Stimulated activated naive CD8-positive, alpha-beta T cell treated with anti-CD3 and anti-CD28 coated beads, Interleukin-15, amount 100 ng/mL, for 72 hours (primary cell): ENCODE data around the gene PDPR.
A peak's percentile ranks its signal among the peaks of the same experiment; 100 is the strongest.
"Not testable (repeated sequence)": the region's sequence is repeated elsewhere in the genome, so short reads cannot be mapped to it uniquely, and the experiment has no call there.

Experiments
- ATAC-seq: fragments of 150-1000 bp; cut with Tn5 transposase; 2 replicates; pipeline ENCODE4 v1.10.0; 2021; ENCODE audit warnings: mild to moderate bottlenecking, moderate library complexity
- DNase-seq, 2 donors: peaks; one replicate each; pipeline ENCODE4 v3.0.0; 2021 to 2022
- H3K27ac Mint-ChIP-seq, 2 donors: one replicate each; pipeline ENCODE4 v1.8.0; 2022; ENCODE audit warnings: mild to moderate bottlenecking in 2 of 2, mixed read lengths in 2 of 2, moderate library complexity in 2 of 2
- H3K27me3 Mint-ChIP-seq: one replicate; pipeline ENCODE4 v1.8.0; 2022; ENCODE audit warnings: mixed read lengths
- H3K4me1 Mint-ChIP-seq: one replicate; pipeline ENCODE4 v1.8.0; 2022; ENCODE audit warnings: mild to moderate bottlenecking, mixed read lengths
- H3K4me3 Mint-ChIP-seq, 2 donors: one replicate each; pipeline ENCODE4 v1.8.0; 2022; ENCODE audit warnings: mild to moderate bottlenecking in 2 of 2, mixed read lengths in 2 of 2, moderate library complexity in 1 of 2
- H3K9me3 Mint-ChIP-seq, 2 donors: one replicate each; pipeline ENCODE4 v1.8.0; 2022; ENCODE audit warnings: mixed read lengths in 2 of 2

Gene PDPR

GRCh38 chr16:70173212-70173837, 59.2 kb downstream of the PDPR start, which contains the start of gene CLEC18C:
Gene CLEC18C (plus strand): TSS chr16:70173787. CDS start chr16:70174279, 492 bp downstream.
- not testable (repeated sequence) for H3K27me3 Mint-ChIP-seq, DNase-seq, ATAC-seq, H3K4me3 Mint-ChIP-seq, H3K27ac Mint-ChIP-seq, H3K9me3 Mint-ChIP-seq, H3K4me1 Mint-ChIP-seq

DNA sequence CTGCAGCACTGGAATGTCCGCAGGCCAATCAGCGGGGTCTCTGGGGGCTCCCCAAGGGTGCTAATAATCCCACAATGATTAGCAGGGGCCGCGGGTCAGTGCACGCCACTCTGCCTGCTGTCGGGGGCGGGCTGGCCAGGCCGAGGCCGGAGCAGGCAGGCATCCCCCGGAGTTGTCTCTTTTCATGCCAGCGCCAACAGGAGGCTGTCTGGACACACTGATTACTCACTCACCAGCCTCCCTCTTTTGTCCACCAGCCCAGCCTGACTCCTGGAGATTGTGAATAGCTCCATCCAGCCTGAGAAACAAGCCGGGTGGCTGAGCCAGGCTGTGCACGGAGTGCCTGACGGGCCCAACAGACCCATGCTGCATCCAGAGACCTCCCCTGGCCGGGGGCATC, 59.8 kb downstream of the PDPR start:
- H3K27ac Mint-ChIP-seq, H3K4me3 Mint-ChIP-seq, H3K27me3 Mint-ChIP-seq, H3K4me1 Mint-ChIP-seq, DNase-seq, ATAC-seq, H3K9me3 Mint-ChIP-seq: not testable (repeated sequence)

DNA sequence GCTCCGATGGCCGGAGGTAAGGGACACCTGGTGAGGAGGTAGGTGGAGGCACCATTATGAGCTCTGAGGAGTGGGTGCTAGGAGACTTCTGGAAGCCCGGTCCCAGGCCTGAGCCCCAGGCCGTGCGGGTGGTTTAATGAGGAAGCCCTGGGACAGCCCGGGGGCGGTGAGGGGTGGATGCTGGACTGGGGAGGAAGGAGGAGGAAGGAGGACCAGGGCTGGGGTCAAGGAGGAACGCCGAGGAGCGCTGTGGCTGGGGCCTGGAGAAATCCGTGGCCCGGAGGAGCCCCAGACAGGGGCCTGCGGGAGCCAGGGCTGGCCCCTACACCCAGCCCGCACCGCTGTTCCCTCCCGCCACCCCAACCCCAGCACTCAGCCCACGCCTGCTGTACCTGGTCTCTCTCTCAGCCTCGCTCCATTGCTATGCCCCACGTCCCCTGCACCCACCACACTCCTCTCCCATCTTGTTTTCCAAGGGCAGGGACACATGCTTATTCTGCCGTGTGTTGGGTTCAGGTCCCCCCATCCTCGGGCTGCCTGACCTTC, 60.3 kb downstream of the PDPR start:
- H3K9me3 Mint-ChIP-seq, H3K4me3 Mint-ChIP-seq, H3K27ac Mint-ChIP-seq, DNase-seq, H3K4me1 Mint-ChIP-seq, H3K27me3 Mint-ChIP-seq: not testable (repeated sequence)
- ATAC-seq = peak; percentile 58

- not testable (repeated sequence) for H3K27ac Mint-ChIP-seq, DNase-seq, H3K4me3 Mint-ChIP-seq
Measured at GRCh38 chr16:70187858-70188607, 73.9 kb downstream of the PDPR start.

GRCh38 chr16:70188608-70188915, 74.4 kb downstream of the PDPR start:
- not testable (repeated sequence) for H3K4me3 Mint-ChIP-seq, H3K27ac Mint-ChIP-seq, H3K9me3 Mint-ChIP-seq, H3K4me1 Mint-ChIP-seq, H3K27me3 Mint-ChIP-seq, DNase-seq
- ATAC-seq = peak; percentile 26

More at GRCh38 chr16:70187858-70188607, 73.9 kb downstream of the PDPR start:
- H3K9me3 Mint-ChIP-seq, H3K4me1 Mint-ChIP-seq, H3K27me3 Mint-ChIP-seq: not testable (repeated sequence)
- peak; percentile 64 for ATAC-seq

DNA sequence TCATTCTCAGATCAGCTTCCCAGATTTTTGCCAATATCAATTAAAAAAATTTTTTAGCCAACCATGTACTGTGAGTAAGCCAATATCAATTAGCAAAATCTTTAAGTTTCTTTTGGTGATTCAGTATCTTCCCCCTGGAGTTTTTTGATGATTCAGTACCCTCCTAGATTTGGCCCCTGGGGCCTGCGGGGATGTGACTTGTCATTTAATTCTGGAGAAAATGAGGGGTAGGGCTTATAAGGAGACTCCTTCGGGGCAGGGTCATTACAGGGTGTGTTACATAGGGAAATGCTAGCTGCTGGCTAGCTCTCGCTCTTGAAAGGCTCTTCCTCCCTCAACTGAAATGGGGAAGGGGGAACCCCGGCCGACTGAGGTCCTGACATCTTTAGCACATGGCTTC, 76.4 kb downstream of the PDPR start:
- H3K4me3 Mint-ChIP-seq, ATAC-seq, H3K9me3 Mint-ChIP-seq, H3K27ac Mint-ChIP-seq, H3K27me3 Mint-ChIP-seq, H3K4me1 Mint-ChIP-seq, DNase-seq: not testable (repeated sequence)

- not testable (repeated sequence) for H3K4me3 Mint-ChIP-seq, H3K4me1 Mint-ChIP-seq, H3K27ac Mint-ChIP-seq, H3K27me3 Mint-ChIP-seq, DNase-seq, H3K9me3 Mint-ChIP-seq
- ATAC-seq = peak; percentile 12
Measured at GRCh38 chr16:70196683-70197300, 82.7 kb downstream of the PDPR start.

GRCh38 chr16:70197611-70198010, 83.5 kb downstream of the PDPR start:
- H3K9me3 Mint-ChIP-seq, H3K4me3 Mint-ChIP-seq: not testable (repeated sequence)

GRCh38 chr16:70198230-70198629, 84.1 kb downstream of the PDPR start:
- H3K27ac Mint-ChIP-seq, H3K9me3 Mint-ChIP-seq, H3K27me3 Mint-ChIP-seq, DNase-seq, H3K4me1 Mint-ChIP-seq, ATAC-seq, H3K4me3 Mint-ChIP-seq: not testable (repeated sequence)

More at GRCh38 chr16:70197611-70198010, 83.5 kb downstream of the PDPR start:
- not testable (repeated sequence) for H3K27me3 Mint-ChIP-seq, H3K4me1 Mint-ChIP-seq, DNase-seq
- ATAC-seq = peak; percentile 9
- peak overlapping the region in 1 of 2 donors; percentile 13 for H3K27ac Mint-ChIP-seq

DNA sequence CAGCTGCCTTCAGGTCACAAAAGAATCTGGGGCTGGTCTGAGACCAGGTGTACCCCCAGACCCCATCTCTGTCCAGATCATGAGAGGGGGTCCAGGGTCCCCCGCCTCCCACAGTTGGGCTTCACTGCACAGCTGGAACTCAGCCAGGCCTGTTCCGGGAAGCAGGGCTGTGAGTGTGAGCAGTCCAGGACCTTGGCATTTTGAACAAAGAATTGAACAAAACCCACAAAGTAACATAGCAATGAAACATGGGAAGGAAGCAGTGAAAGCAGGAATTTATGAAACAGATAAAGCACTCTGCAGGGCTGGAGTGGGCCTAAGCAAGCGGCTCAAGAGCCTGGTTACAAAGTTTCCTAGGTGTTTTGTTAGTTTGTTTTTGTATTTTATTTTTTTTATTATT, 84.5 kb downstream of the PDPR start:
- H3K27ac Mint-ChIP-seq, ATAC-seq, DNase-seq: not testable (repeated sequence)

DNA sequence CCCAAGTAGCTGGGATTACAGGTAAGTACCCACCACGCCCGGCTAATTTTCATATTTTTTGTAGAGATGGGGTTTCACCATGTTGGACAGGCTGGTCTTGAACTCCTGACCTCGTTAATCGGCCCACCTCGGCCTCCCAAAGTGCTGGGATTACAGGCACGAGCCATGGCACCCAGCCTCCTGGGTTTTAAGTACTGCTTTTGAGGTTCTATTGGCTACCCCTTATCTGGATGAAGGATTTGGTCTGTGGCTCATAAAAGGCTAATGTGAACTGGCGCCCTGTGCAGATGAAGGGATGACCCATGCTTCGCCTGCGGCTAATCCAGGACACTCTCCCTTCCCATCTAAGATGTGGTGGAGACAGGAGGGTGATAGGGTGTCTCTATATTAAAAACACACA, 85.0 kb downstream of the PDPR start:
- DNase-seq, ATAC-seq, H3K9me3 Mint-ChIP-seq, H3K4me1 Mint-ChIP-seq, H3K27me3 Mint-ChIP-seq, H3K4me3 Mint-ChIP-seq, H3K27ac Mint-ChIP-seq: not testable (repeated sequence)

More for the DNA sequence above, 84.5 kb downstream of the PDPR start:
- H3K9me3 Mint-ChIP-seq, H3K4me1 Mint-ChIP-seq, H3K27me3 Mint-ChIP-seq, H3K4me3 Mint-ChIP-seq: not testable (repeated sequence)

GRCh38 chr16:70200063-70200462, 85.9 kb downstream of the PDPR start:
- H3K4me1 Mint-ChIP-seq, H3K9me3 Mint-ChIP-seq, H3K4me3 Mint-ChIP-seq, DNase-seq, ATAC-seq, H3K27ac Mint-ChIP-seq, H3K27me3 Mint-ChIP-seq: not testable (repeated sequence)

- not testable (repeated sequence) for H3K4me3 Mint-ChIP-seq, H3K4me1 Mint-ChIP-seq, H3K27me3 Mint-ChIP-seq, H3K27ac Mint-ChIP-seq, ATAC-seq, DNase-seq, H3K9me3 Mint-ChIP-seq
Measured at GRCh38 chr16:70203508-70203907, 89.4 kb downstream of the PDPR start.

DNA sequence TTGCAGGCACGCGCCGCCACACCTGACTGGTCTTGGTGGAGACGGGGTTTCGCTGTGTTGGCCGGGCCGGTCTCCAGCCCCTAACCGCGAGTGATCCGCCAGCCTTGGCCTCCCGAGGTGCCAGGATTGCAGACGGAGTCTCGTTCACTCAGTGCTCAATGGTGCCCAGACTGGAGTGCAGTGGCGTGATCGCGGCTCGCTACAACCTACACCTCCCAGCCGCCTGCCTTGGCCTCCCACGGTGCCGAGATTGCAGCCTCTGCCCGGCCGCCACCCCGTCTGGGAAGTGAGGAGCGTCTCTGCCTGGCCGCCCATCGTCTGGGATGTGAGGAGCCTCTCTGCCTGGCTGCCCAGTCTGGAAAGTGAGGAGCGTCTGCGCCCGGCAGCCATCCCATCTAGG, 89.9 kb downstream of the PDPR start:
- DNase-seq, H3K9me3 Mint-ChIP-seq, ATAC-seq, H3K4me3 Mint-ChIP-seq, H3K27me3 Mint-ChIP-seq, H3K4me1 Mint-ChIP-seq: not testable (repeated sequence)
- peak overlapping the region in 1 of 2 donors; percentile 25 for H3K27ac Mint-ChIP-seq

DNA sequence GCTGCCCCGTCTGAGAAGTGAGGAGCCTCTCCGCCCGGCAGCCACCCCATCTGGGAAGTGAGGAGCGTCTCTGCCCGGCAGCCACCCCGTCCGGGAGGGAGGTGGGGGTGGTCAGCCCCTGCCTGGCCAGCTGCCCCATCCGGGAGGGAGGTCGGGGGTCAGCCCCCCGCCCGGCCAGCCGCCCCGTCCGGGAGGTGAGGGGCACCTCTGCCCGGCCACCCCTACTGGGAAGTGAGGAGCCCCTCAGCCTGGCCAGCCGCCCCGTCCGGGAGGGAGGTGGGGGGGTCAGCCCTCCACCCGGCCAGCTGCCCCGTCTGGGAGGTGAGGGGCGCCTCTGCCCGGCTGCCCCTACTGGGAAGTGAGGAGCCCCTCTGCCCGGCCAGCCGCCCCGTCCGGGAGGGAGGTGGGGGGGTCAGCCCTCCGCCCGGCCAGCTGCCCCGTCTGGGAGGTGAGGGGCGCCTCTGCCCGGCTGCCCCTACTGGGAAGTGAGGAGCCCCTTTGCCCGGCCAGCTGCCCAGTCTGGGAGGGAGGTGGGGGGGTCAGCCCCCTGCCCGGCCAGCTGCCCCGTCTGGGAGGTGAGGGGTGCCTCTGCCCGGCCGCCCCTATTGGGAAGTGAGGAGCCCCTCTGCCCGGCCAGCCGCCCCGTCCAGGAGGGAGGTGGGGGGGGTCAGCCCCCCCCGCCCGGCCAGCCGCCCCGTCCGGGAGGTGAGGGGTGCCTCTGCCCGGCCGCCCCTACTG, 90.7 kb downstream of the PDPR start:
- H3K27ac Mint-ChIP-seq, H3K4me3 Mint-ChIP-seq, ATAC-seq, DNase-seq, H3K4me1 Mint-ChIP-seq, H3K27me3 Mint-ChIP-seq, H3K9me3 Mint-ChIP-seq: not testable (repeated sequence)
